ENCODE results near the gene CASK. TPM values are rescaled to one million over a fixed set of nuclear protein-coding genes. Genes with fewer than 3 reads are reported as not detected.

The CASK gene
- total and polyA plus RNA-seq, 4 experiments from 2014 or later: 3.8 to 116 (median 68.6) TPM

GRCh38 chrX:41781500-41781899 lies 141.9 kb downstream of the CASK start:
- Mint-ChIP-seq H3K4me1 (peaks cover 7 to 10% (median 8%) of the 10 kb centered on the region in 4 donors), H3K9me3 (no peaks in the 10 kb centered on the region), H3K27me3 (no peaks in the 10 kb centered on the region), H3K27ac (peak overlapping the region in 2 of 7 donors; percentile 2 to 7), H3K36me3 (peaks cover 12 to 14% of the 10 kb centered on the region in 2 donors), H3K4me3 (no peak overlapping the region)
- Histone ChIP-seq H3K9me3 (ENCODE audit: control insufficient read depth in 1 of 2, low read length in 2 of 2) (no peaks in the 10 kb centered on the region), H3K36me3 (ENCODE audit: insufficient read depth, low read length) (peaks cover 6% of the 10 kb centered on the region), H3K27me3 (ENCODE audit: insufficient read depth, low read length) (no peaks in the 10 kb centered on the region), H3K4me3 (ENCODE audit: low read length in 2 of 2) (no peak overlapping the region), H3K4me1 (ENCODE audit: insufficient read depth, low read length) (peaks cover 12% of the 10 kb centered on the region), H3K27ac (ENCODE audit: low read depth, low read length) (no peak overlapping the region)
- DNase-seq: peak in 4 of 5 donors; percentile 28 to 38 (median 32)
- POLR2A ChIA-PET (ENCODE audit: partially characterized antibody): no interaction called here
- CTCF ChIA-PET (ENCODE audit: partially characterized antibody): interaction anchor here (0.6 to 2.0 kb wide), 9 partner anchors 10 to 1777 kb away, joined by 3 to 12 read pairs (median 3); no protein-coding TSS in a partner anchor
- intact Hi-C loops (cut with micrococcal nuclease): loop anchor here (1.0 to 5.0 kb wide), 4 partner anchors 1161 to 1971 kb away; no protein-coding TSS in a partner anchor

- Mint-ChIP-seq H3K27ac (no peak overlapping the region), H3K36me3 (peaks cover 6% of the 10 kb centered on the region in 2 donors), H3K4me3 (no peak overlapping the region), H3K27me3 (no peaks in the 10 kb centered on the region), H3K9me3 (no peaks in the 10 kb centered on the region), H3K4me1 (peaks cover 7 to 13% (median 8%) of the 10 kb centered on the region in 4 donors)
- POLR2A ChIA-PET (ENCODE audit: partially characterized antibody): interaction anchor here (1.1 kb wide), 1 partner anchor 107 kb away, joined by 3 read pairs; no protein-coding TSS in a partner anchor
- no peak overlapping the region for H3K4me3 ChIP-seq (ENCODE audit: low read length in 2 of 2)
- H3K9me3 ChIP-seq (ENCODE audit: control insufficient read depth in 1 of 2, low read length in 2 of 2): no peaks in the 10 kb centered on the region
- no peaks in the 10 kb centered on the region for H3K36me3 ChIP-seq (ENCODE audit: insufficient read depth, low read length)
- intact Hi-C loops (cut with micrococcal nuclease): loop anchor here (5.0 kb wide), 2 partner anchors 1162 to 1972 kb away; no protein-coding TSS in a partner anchor
- CTCF ChIA-PET (ENCODE audit: partially characterized antibody): interaction anchor here (1.1 kb wide), 1 partner anchor 10 kb away, joined by 4 read pairs; no protein-coding TSS in a partner anchor
- no peaks in the 10 kb centered on the region for H3K27me3 ChIP-seq (ENCODE audit: insufficient read depth, low read length)
- no peak overlapping the region for H3K27ac ChIP-seq (ENCODE audit: low read depth, low read length)
- H3K4me1 ChIP-seq (ENCODE audit: insufficient read depth, low read length): peaks cover 12% of the 10 kb centered on the region
- no peak for DNase-seq
These were observed 143.4 kb downstream of the CASK start for GRCh38 chrX:41779941-41780340.

GRCh38 chrX:41779030-41779564 lies 144.3 kb downstream of the CASK start:
- no peaks in the 10 kb centered on the region for H3K9me3 Mint-ChIP-seq
- peaks cover 2 to 4% of the 10 kb centered on the region in 2 donors for H3K36me3 Mint-ChIP-seq
- Histone ChIP-seq H3K27me3 (ENCODE audit: insufficient read depth, low read length) (no peaks in the 10 kb centered on the region), H3K4me1 (ENCODE audit: insufficient read depth, low read length) (peaks cover 12% of the 10 kb centered on the region), H3K9me3 (ENCODE audit: control insufficient read depth in 1 of 2, low read length in 2 of 2) (no peaks in the 10 kb centered on the region), H3K4me3 (ENCODE audit: low read length in 2 of 2) (no peak overlapping the region), H3K36me3 (ENCODE audit: insufficient read depth, low read length) (no peaks in the 10 kb centered on the region), H3K27ac (ENCODE audit: low read depth, low read length) (no peak overlapping the region)
- H3K27me3 Mint-ChIP-seq: no peaks in the 10 kb centered on the region
- peak in 1 of 5 donors; percentile 17 for DNase-seq
- peak overlapping the region in 1 of 7 donors; percentile 53 for H3K27ac Mint-ChIP-seq
- ChIA-PET CTCF (ENCODE audit: partially characterized antibody) (interaction anchor here (1.1 kb wide), 1 partner anchor 10 kb away, joined by 4 read pairs; no protein-coding TSS in a partner anchor), POLR2A (ENCODE audit: partially characterized antibody) (interaction anchor here (1.0 kb wide), 1 partner anchor 1772 kb away, joined by 3 read pairs; no protein-coding TSS in a partner anchor)
- intact Hi-C loops (cut with micrococcal nuclease): no loop called here
- H3K4me1 Mint-ChIP-seq: peaks cover 7 to 13% (median 8%) of the 10 kb centered on the region in 4 donors
- H3K4me3 Mint-ChIP-seq: no peak overlapping the region

- no peaks in the 10 kb centered on the region for H3K4me1 ChIP-seq (ENCODE audit: insufficient read depth, low read length)
- no peaks in the 10 kb centered on the region for H3K27me3 Mint-ChIP-seq
- no peak overlapping the region for H3K27ac Mint-ChIP-seq
- DNase-seq: no peak
- H3K4me1 Mint-ChIP-seq: peaks cover 5 to 37% (median 23%) of the 10 kb centered on the region in 4 donors
- POLR2A ChIA-PET (ENCODE audit: partially characterized antibody): no interaction called here
- H3K9me3 Mint-ChIP-seq: no peaks in the 10 kb centered on the region
- intact Hi-C loops (cut with micrococcal nuclease): no loop called here
- H3K4me3 ChIP-seq (ENCODE audit: low read length in 2 of 2): no peak overlapping the region
- H3K27me3 ChIP-seq (ENCODE audit: insufficient read depth, low read length): no peaks in the 10 kb centered on the region
- H3K36me3 Mint-ChIP-seq: peaks cover 0 to 3% of the 10 kb centered on the region in 2 donors
- CTCF ChIA-PET (ENCODE audit: partially characterized antibody): no interaction called here
- no peaks in the 10 kb centered on the region for H3K36me3 ChIP-seq (ENCODE audit: insufficient read depth, low read length)
- H3K4me3 Mint-ChIP-seq: no peak overlapping the region
- no peaks in the 10 kb centered on the region for H3K9me3 ChIP-seq (ENCODE audit: control insufficient read depth in 1 of 2, low read length in 2 of 2)
- no peak overlapping the region for H3K27ac ChIP-seq (ENCODE audit: low read depth, low read length)
These were observed 161.7 kb downstream of the CASK start for GRCh38 chrX:41761702-41762101.

GRCh38 chrX:41761169-41761568 lies 162.2 kb downstream of the CASK start:
- Mint-ChIP-seq H3K4me3 (no peak overlapping the region), H3K9me3 (no peaks in the 10 kb centered on the region), H3K36me3 (peaks cover 0 to 3% of the 10 kb centered on the region in 2 donors), H3K27ac (peak overlapping the region in 3 of 7 donors; percentile 21 to 59 (median 38)), H3K4me1 (peaks cover 5 to 37% (median 23%) of the 10 kb centered on the region in 4 donors), H3K27me3 (no peaks in the 10 kb centered on the region)
- H3K27me3 ChIP-seq (ENCODE audit: insufficient read depth, low read length): no peaks in the 10 kb centered on the region
- H3K36me3 ChIP-seq (ENCODE audit: insufficient read depth, low read length): no peaks in the 10 kb centered on the region
- no peak for DNase-seq
- intact Hi-C loops (cut with micrococcal nuclease): no loop called here
- H3K27ac ChIP-seq (ENCODE audit: low read depth, low read length): no peak overlapping the region
- H3K4me1 ChIP-seq (ENCODE audit: insufficient read depth, low read length): no peaks in the 10 kb centered on the region
- no peaks in the 10 kb centered on the region for H3K9me3 ChIP-seq (ENCODE audit: control insufficient read depth in 1 of 2, low read length in 2 of 2)
- POLR2A ChIA-PET (ENCODE audit: partially characterized antibody): no interaction called here
- CTCF ChIA-PET (ENCODE audit: partially characterized antibody): no interaction called here
- no peak overlapping the region for H3K4me3 ChIP-seq (ENCODE audit: low read length in 2 of 2)

- ChIA-PET CTCF (ENCODE audit: partially characterized antibody) (interaction anchor here (2.3 kb wide), 1 partner anchor 201 kb away, joined by 6 read pairs; no protein-coding TSS in a partner anchor), POLR2A (ENCODE audit: partially characterized antibody) (no interaction called here)
- Mint-ChIP-seq H3K4me3 (no peak overlapping the region), H3K27ac (peak overlapping the region in 1 of 7 donors; percentile 5), H3K27me3 (no peaks in the 10 kb centered on the region), H3K4me1 (peaks cover 7 to 37% (median 23%) of the 10 kb centered on the region in 4 donors), H3K36me3 (peaks cover 3 to 4% of the 10 kb centered on the region in 2 donors), H3K9me3 (peaks cover 0 to 1% (median 0%) of the 10 kb centered on the region in 8 donors)
- Histone ChIP-seq H3K4me1 (ENCODE audit: insufficient read depth, low read length) (no peaks in the 10 kb centered on the region), H3K9me3 (ENCODE audit: control insufficient read depth in 1 of 2, low read length in 2 of 2) (no peaks in the 10 kb centered on the region), H3K36me3 (ENCODE audit: insufficient read depth, low read length) (no peaks in the 10 kb centered on the region), H3K27ac (ENCODE audit: low read depth, low read length) (no peak overlapping the region), H3K4me3 (ENCODE audit: low read length in 2 of 2) (no peak overlapping the region), H3K27me3 (ENCODE audit: insufficient read depth, low read length) (no peaks in the 10 kb centered on the region)
- peak in 3 of 5 donors; percentile 8 to 11 (median 10) for DNase-seq
- intact Hi-C loops (cut with micrococcal nuclease): no loop called here
These were observed 163.5 kb downstream of the CASK start for GRCh38 chrX:41759817-41760216.

GRCh38 chrX:41758401-41758800 lies 165.0 kb downstream of the CASK start:
- H3K4me3 Mint-ChIP-seq: no peak overlapping the region
- Histone ChIP-seq H3K9me3 (ENCODE audit: control insufficient read depth in 1 of 2, low read length in 2 of 2) (no peaks in the 10 kb centered on the region), H3K4me3 (ENCODE audit: low read length in 2 of 2) (no peak overlapping the region), H3K27me3 (ENCODE audit: insufficient read depth, low read length) (no peaks in the 10 kb centered on the region), H3K4me1 (ENCODE audit: insufficient read depth, low read length) (no peaks in the 10 kb centered on the region), H3K36me3 (ENCODE audit: insufficient read depth, low read length) (no peaks in the 10 kb centered on the region), H3K27ac (ENCODE audit: low read depth, low read length) (no peak overlapping the region)
- no peak for DNase-seq
- ChIA-PET POLR2A (ENCODE audit: partially characterized antibody) (no interaction called here), CTCF (ENCODE audit: partially characterized antibody) (interaction anchor here (2.3 kb wide), 1 partner anchor 200 kb away, joined by 6 read pairs; no protein-coding TSS in a partner anchor)
- intact Hi-C loops (cut with micrococcal nuclease): no loop called here
- H3K4me1 Mint-ChIP-seq: peaks cover 7 to 24% (median 17%) of the 10 kb centered on the region in 4 donors
- H3K27ac Mint-ChIP-seq: no peak overlapping the region
- no peaks in the 10 kb centered on the region for H3K27me3 Mint-ChIP-seq
- H3K9me3 Mint-ChIP-seq: peaks cover 0 to 1% (median 0%) of the 10 kb centered on the region in 8 donors
- peaks cover 0 to 4% of the 10 kb centered on the region in 2 donors for H3K36me3 Mint-ChIP-seq
